Endodermal cell (in vitro differentiated cells): Measurements from ENCODE around the gene SLC25A19. TPM values are rescaled to one million over a fixed set of nuclear protein-coding genes. Genes with fewer than 3 reads are reported as not detected.
"Not testable (repeated sequence)": the region's sequence is repeated elsewhere in the genome, so short reads cannot be mapped to it uniquely, and the experiment has no call there.

Source experiments
- DNase-seq: peaks from one replicate; pipeline ENCODE4 v3.0.0-alpha.2; 2017
- H3K27ac ChIP-seq: 2 replicates; pipeline ENCODE4 v1.5.1; 2013; ENCODE audit warnings: mild to moderate bottlenecking, low read depth, low read length, moderate library complexity
- H3K27me3 ChIP-seq: 2 replicates; pipeline ENCODE4 v1.6.1; 2013; ENCODE audit warnings: mild to moderate bottlenecking, low read length, moderate library complexity; ENCODE audit not compliant: insufficient read depth, control insufficient read depth, poor library complexity, severe bottlenecking
- H3K36me3 ChIP-seq: 2 replicates; pipeline ENCODE4 v1.7.0; 2013; ENCODE audit warnings: mild to moderate bottlenecking, low read length, moderate library complexity; ENCODE audit not compliant: control insufficient read depth, insufficient read depth
- H3K4me1 ChIP-seq: one replicate; pipeline ENCODE4 v1.7.0; 2013; ENCODE audit warnings: low read length; ENCODE audit not compliant: control insufficient read depth, insufficient read depth
- H3K4me3 ChIP-seq: 2 replicates; pipeline ENCODE4 v1.5.1; 2013; ENCODE audit warnings: mild to moderate bottlenecking, low read length, moderate library complexity
- H3K9ac ChIP-seq: 2 replicates; pipeline ENCODE4 v1.6.1; 2013; ENCODE audit warnings: mild to moderate bottlenecking, low read length, moderate library complexity; ENCODE audit not compliant: poor library complexity, severe bottlenecking; ENCODE audit errors: extremely low read depth
- H3K9me3 ChIP-seq: 2 replicates; pipeline ENCODE4 v1.6.1; 2013; ENCODE audit warnings: mild to moderate bottlenecking, low read length, moderate library complexity; ENCODE audit not compliant: control insufficient read depth
- H3K27ac Mint-ChIP-seq: 2 replicates; pipeline ENCODE4 v1.8.0; 2020; ENCODE audit warnings: mixed read lengths
- H3K27me3 Mint-ChIP-seq: 2 replicates; pipeline ENCODE4 v1.8.0; 2021; ENCODE audit warnings: mild to moderate bottlenecking, mixed read lengths; ENCODE audit not compliant: insufficient read depth
- H3K36me3 Mint-ChIP-seq: 2 replicates; pipeline ENCODE4 v1.8.0; 2020; ENCODE audit warnings: low read depth, mixed read lengths
- H3K4me1 Mint-ChIP-seq: 2 replicates; pipeline ENCODE4 v1.8.0; 2020; ENCODE audit warnings: mixed read lengths
- H3K4me3 Mint-ChIP-seq: 2 replicates; pipeline ENCODE4 v1.8.0; 2020; ENCODE audit warnings: mild to moderate bottlenecking, moderate library complexity, mixed read lengths
- H3K9me3 Mint-ChIP-seq: 2 replicates; pipeline ENCODE4 v1.8.0; 2020; ENCODE audit warnings: mild to moderate bottlenecking, mixed read lengths
- CTCF ChIP-seq: fragments of 200-600 bp; sonication (generic); conservative IDR thresholded peaks from 2 replicates; pipeline ENCODE4 v1.5.0; 2021; ENCODE audit warnings: antibody characterized with exemption, mild to moderate bottlenecking
- WGBS, 2 experiments: methylation state at CpG; one replicate each; pipeline versions ENCODE4 v1.1.5 to v1.1.7; 2013; ENCODE audit warnings: missing lambda C conversion rate in 2 of 2, mixed read lengths in 1 of 2; ENCODE audit not compliant: insufficient coverage in 1 of 2, insufficient read length in 1 of 2; 5-methylcytosine and 5-hydroxymethylcytosine counted together
- total RNA-seq, 2 donors: library from RNA; stranded (reverse); fragmentation: NEBNext Ultra II Directional in 1 of 2; extraction: Animal tissue kit (Norgen Biotek cat#: 25700) in 1 of 2; gene quantifications; 2 replicates in 1 of 2; 3 replicates in 1 of 2; pipeline ENCODE4 v1.2.1, GENCODE V29; 2021

Gene SLC25A19
- total RNA-seq, 2 donors from 2014 or later: 10.6 to 10.7 TPM

GRCh38 chr17:75255954-75256698 is 33.1 kb downstream of the SLC25A19 start:
- H3K4me1 ChIP-seq, H3K36me3 ChIP-seq, H3K27ac ChIP-seq, H3K4me3 Mint-ChIP-seq, H3K4me3 ChIP-seq, DNase-seq, H3K27me3 Mint-ChIP-seq, H3K9me3 ChIP-seq, H3K9ac ChIP-seq, H3K27me3 ChIP-seq: not testable (repeated sequence)
- WGBS, 2 experiments: 94 to 100% methylated on average over 3 to 9 of the region's 11 CpGs
- Mint-ChIP-seq H3K36me3 (peaks cover 16% of the 10 kb centered on the region), H3K27ac (peak overlapping the region; percentile 11), H3K9me3 (peaks cover 14% of the 10 kb centered on the region), H3K4me1 (peaks cover 64% of the 10 kb centered on the region)

GRCh38 chr17:75252039-75252816 is 37.0 kb downstream of the SLC25A19 start:
- H3K4me3 Mint-ChIP-seq: no peak overlapping the region
- TF ChIP-seq CTCF: no peak
- no peak overlapping the region for H3K27ac Mint-ChIP-seq
- H3K27ac ChIP-seq: no peak overlapping the region
- no peaks in the 10 kb centered on the region for H3K36me3 ChIP-seq
- H3K4me1 Mint-ChIP-seq: peaks cover 55% of the 10 kb centered on the region
- DNase-seq: no peak
- H3K4me3 ChIP-seq: no peak overlapping the region
- H3K36me3 Mint-ChIP-seq: peaks cover 24% of the 10 kb centered on the region
- 92 to 96% methylated on average over 5 to 8 of the region's 8 CpGs for WGBS, 2 experiments
- H3K9ac ChIP-seq: no peak overlapping the region
- no peaks in the 10 kb centered on the region for H3K27me3 ChIP-seq
- no peaks in the 10 kb centered on the region for H3K9me3 ChIP-seq
- H3K9me3 Mint-ChIP-seq: peaks cover 14% of the 10 kb centered on the region
- H3K27me3 Mint-ChIP-seq: no peaks in the 10 kb centered on the region
- no peaks in the 10 kb centered on the region for H3K4me1 ChIP-seq

- no peaks in the 10 kb centered on the region for H3K27me3 Mint-ChIP-seq
- TF ChIP-seq CTCF: no peak
- peaks cover 42% of the 10 kb centered on the region for H3K4me1 Mint-ChIP-seq
- peaks cover 41% of the 10 kb centered on the region for H3K36me3 Mint-ChIP-seq
- no peak overlapping the region for H3K4me3 Mint-ChIP-seq
- WGBS, 2 experiments: 90 to 94% methylated on average over 11 of the region's 11 CpGs
- no peak for DNase-seq
- H3K4me1 ChIP-seq: no peaks in the 10 kb centered on the region
- peaks cover 14% of the 10 kb centered on the region for H3K9me3 Mint-ChIP-seq
- no peaks in the 10 kb centered on the region for H3K9me3 ChIP-seq
- H3K27me3 ChIP-seq: no peaks in the 10 kb centered on the region
- peaks cover 14% of the 10 kb centered on the region for H3K36me3 ChIP-seq
- no peak overlapping the region for H3K4me3 ChIP-seq
- no peak overlapping the region for H3K27ac ChIP-seq
- peak overlapping the region; percentile 5 for H3K27ac Mint-ChIP-seq
- H3K9ac ChIP-seq: no peak overlapping the region
Observed at GRCh38 chr17:75250009-75250471, 39.2 kb downstream of the SLC25A19 start.
